ENCODE measurements around the gene DPP8. TPM values are rescaled to one million over a fixed set of nuclear protein-coding genes. Genes with fewer than 3 reads are reported as not detected.

Gene DPP8
- total and polyA plus RNA-seq, 2 donors (not counting 3 experiments of a cell fraction or from before 2014, with no cell fraction given) = 12.1 to 35.3 TPM

GRCh38 chr15:65512189-65512588 is 5.3 kb downstream of the DPP8 start:
- Histone ChIP-seq H3K9me3 (replicated peaks; ENCODE audit: control insufficient read depth, insufficient read depth, low read length) (no peaks in the 10 kb centered on the region), H3K4me2 (ENCODE audit: insufficient read depth, low read length) (no peak overlapping the region), H3K79me2 (ENCODE audit: control insufficient read depth, insufficient read depth, low read length) (peaks cover 34% of the 10 kb centered on the region), H3K4me1 (ENCODE audit: control insufficient read depth, extremely low read depth, insufficient read depth, low read length) (peaks cover 19% of the 10 kb centered on the region), H2AFZ (ENCODE audit: low read depth, low read length) (no peak overlapping the region), H4K20me1 (replicated peaks; ENCODE audit: control insufficient read depth, extremely low read depth, insufficient read depth, low read length) (peaks cover 2% of the 10 kb centered on the region), H3K9ac (replicated peaks; ENCODE audit: extremely low read depth, insufficient read depth, low read length) (no peak overlapping the region), H3K4me3 (replicated peaks in 1 of 3; ENCODE audit: insufficient read depth in 1 of 3, low read depth in 1 of 3, low read length in 3 of 3) (no peak overlapping the region), H3K27me3 (ENCODE audit: control insufficient read depth in 2 of 2, insufficient read depth in 2 of 2, low read length in 2 of 2) (no peaks in the 10 kb centered on the region), H3K9me1 (replicated peaks; ENCODE audit: control insufficient read depth, extremely low read depth, insufficient read depth, low read length) (no peaks in the 10 kb centered on the region), H3K36me3 (ENCODE audit: control insufficient read depth in 2 of 2, extremely low read depth in 1 of 2, insufficient read depth in 2 of 2, low read length in 2 of 2) (peaks cover 0 to 5% of the 10 kb centered on the region in 2 experiments), H3K27ac (ENCODE audit: insufficient read depth, low read depth, low read length) (no peak overlapping the region)
- intact Hi-C loops (cut with micrococcal nuclease) = no loop called here
- no peak for FAIRE-seq
- DNase-seq (ENCODE audit: low read depth, low spot score) = no peak
- TF ChIP-seq GATA2 (IDR thresholded peaks at IDR 0.05; ENCODE audit: insufficient read depth, insufficient read length, low read depth, low read length) (no peak), POLR2AphosphoS5 (IDR thresholded peaks at IDR 0.05; ENCODE audit: insufficient read depth, low read depth, low read length) (no peak), POLR2A (IDR thresholded peaks at IDR 0.05; ENCODE audit: low read depth, low read length) (no peak), MYC (IDR thresholded peaks at IDR 0.05; ENCODE audit: low read depth, low read length) (no peak), CTCF (IDR thresholded peaks at IDR 0.05; ENCODE audit: extremely low read depth in 1 of 2, insufficient read depth in 1 of 2, low read depth in 1 of 2, low read length in 2 of 2) (no peak), JUN (IDR thresholded peaks at IDR 0.05; ENCODE audit: borderline replicate concordance, insufficient read depth, insufficient read length, low read depth) (no peak), EZH2 (IDR thresholded peaks at IDR 0.05; ENCODE audit: borderline replicate concordance, low read depth, low read length, severe bottlenecking) (no peak), FOS (IDR thresholded peaks at IDR 0.05; ENCODE audit: borderline replicate concordance, insufficient read depth, low read length) (no peak), MAX (IDR thresholded peaks at IDR 0.05; ENCODE audit: insufficient read depth, insufficient read length) (no peak)
- ChIA-PET POLR2A (interaction anchor here (0.8 kb wide), 1 partner anchor 46 kb away, joined by 3 read pairs; no protein-coding TSS in a partner anchor), CTCF (interaction anchor here (1.0 to 1.5 kb wide), 4 partner anchors 11 to 25 kb away, joined by 3 to 7 read pairs (median 3); no protein-coding TSS in a partner anchor)
- dilution Hi-C loops (cut with MboI; ENCODE audit: extremely low pct_ligation_motif_present, low sequenced_read_pairs) = no loop called here
- BruUV-seq (replicated peaks) = no TSS peak

All from endothelial cell of umbilical vein (primary cell).